Thyroid gland (tissue), 4 donors: ENCODE data around the gene PEX10. TPM values are rescaled to one million over a fixed set of nuclear protein-coding genes. Genes with fewer than 3 reads are reported as not detected.

Experiments
- DNase-seq, 2 donors: peaks; one replicate each; pipeline ENCODE4 v3.0.0-alpha.2; 2019
- H3K27ac ChIP-seq, 3 donors: fragments of 200-600 bp; sonication (generic); 1 replicate in 2 of 3; 2 replicates in 1 of 3; pipeline ENCODE4 v1.5.1; 2016 to 2019; ENCODE audit warnings: mild to moderate bottlenecking in 1 of 3, moderate library complexity in 1 of 3
- H3K27me3 ChIP-seq: fragments of 200-600 bp; sonication (generic); one replicate; pipeline ENCODE4 v1.5.1; 2019
- H3K36me3 ChIP-seq, 2 donors: fragments of 200-600 bp; sonication (generic); one replicate each; pipeline ENCODE4 v1.5.1; 2016 to 2019
- H3K4me1 ChIP-seq, 2 donors: fragments of 200-600 bp; sonication (generic); one replicate each; pipeline ENCODE4 v1.5.1; 2017 to 2019
- H3K4me3 ChIP-seq, 3 donors: fragments of 200-600 bp; sonication (generic); replicated peaks in 1 of 3; 1 replicate in 2 of 3; 2 replicates in 1 of 3; pipeline ENCODE4 v1.5.1; 2016; ENCODE audit warnings: mild to moderate bottlenecking in 1 of 3
- H3K9me3 ChIP-seq: fragments of 200-600 bp; sonication (generic); one replicate; pipeline ENCODE4 v1.5.1; 2017
- POLR2A ChIP-seq, 2 donors: fragments of 450-650 bp; IDR thresholded peaks; one replicate each; pipeline ENCODE4 v1.6.1; 2017; ENCODE audit warnings: antibody characterized with exemption in 2 of 2, mild to moderate bottlenecking in 2 of 2, moderate library complexity in 1 of 2
- WGBS, 2 donors: methylation state at CpG; one replicate each; pipeline ENCODE4 v1.1.5; 2017; 5-methylcytosine and 5-hydroxymethylcytosine counted together
- intact Hi-C: fragments of 100-400 bp; cut with DNase I; formaldehyde crosslinking; loops from one replicate; pipeline ENCODE4 v1.15.1; 2023
- total RNA-seq, 4 donors: library from RNA; depleted of rRNA; stranded (reverse); fragments of >200 nt; gene quantifications; one replicate each; pipeline ENCODE4 v1.2.3, GENCODE V29; 2016
- TF ChIP-seq, protein P1 (sequence below), 6 experiments: fragments of 200-600 bp in 3 of 6; fragments of 450-650 bp in 3 of 6; sonication (generic) in 3 of 6; IDR thresholded peaks; one replicate each; pipeline ENCODE4 v1.5.1; 2016 to 2019; ENCODE audit warnings: antibody characterized with exemption in 6 of 6, mild to moderate bottlenecking in 2 of 6, inconsistent platforms in 1 of 6, moderate library complexity in 1 of 6

PEX10 gene
- total RNA-seq, 4 donors from 2014 or later: 25.0 to 35.2 (median 33.5) TPM

DNA sequence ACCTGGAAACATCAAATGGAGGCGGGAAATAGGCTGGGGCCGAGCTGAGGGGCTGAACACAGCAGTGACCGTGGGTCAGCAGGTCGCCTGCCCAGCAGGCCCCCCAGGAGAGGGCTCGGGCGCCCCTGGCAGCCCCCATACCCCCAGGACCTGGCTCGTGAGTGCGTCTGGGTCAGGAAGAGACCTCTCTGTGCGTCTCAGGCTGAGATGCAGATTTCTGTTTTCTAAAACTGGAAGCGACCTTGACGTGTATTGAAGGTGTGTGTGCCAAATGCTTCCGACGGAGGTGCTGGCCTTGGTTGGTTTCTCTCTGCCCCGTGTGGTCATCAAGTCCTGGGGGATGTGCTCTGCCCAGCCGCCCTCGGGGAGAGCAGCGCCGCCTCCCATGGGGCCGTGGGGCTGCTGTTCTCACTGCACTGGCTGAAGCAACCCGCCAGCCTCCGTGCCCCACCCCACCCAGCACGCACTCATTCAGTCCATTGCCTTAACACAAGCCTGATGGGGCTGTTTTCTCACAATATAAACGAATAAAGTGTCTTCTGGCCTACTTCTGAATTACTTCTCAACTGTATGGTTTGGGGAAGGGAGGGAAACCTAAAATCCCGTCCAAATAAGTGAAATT, 7.4 kb downstream of the PEX10 start:
- intact Hi-C loops: no loop called here
- TF ChIP-seq POLR2A (IDR thresholded peaks at IDR 0.05): no peak
- TF ChIP-seq, protein P1, sequence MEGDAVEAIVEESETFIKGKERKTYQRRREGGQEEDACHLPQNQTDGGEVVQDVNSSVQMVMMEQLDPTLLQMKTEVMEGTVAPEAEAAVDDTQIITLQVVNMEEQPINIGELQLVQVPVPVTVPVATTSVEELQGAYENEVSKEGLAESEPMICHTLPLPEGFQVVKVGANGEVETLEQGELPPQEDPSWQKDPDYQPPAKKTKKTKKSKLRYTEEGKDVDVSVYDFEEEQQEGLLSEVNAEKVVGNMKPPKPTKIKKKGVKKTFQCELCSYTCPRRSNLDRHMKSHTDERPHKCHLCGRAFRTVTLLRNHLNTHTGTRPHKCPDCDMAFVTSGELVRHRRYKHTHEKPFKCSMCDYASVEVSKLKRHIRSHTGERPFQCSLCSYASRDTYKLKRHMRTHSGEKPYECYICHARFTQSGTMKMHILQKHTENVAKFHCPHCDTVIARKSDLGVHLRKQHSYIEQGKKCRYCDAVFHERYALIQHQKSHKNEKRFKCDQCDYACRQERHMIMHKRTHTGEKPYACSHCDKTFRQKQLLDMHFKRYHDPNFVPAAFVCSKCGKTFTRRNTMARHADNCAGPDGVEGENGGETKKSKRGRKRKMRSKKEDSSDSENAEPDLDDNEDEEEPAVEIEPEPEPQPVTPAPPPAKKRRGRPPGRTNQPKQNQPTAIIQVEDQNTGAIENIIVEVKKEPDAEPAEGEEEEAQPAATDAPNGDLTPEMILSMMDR (IDR thresholded peaks at IDR 0.05): no peak
- H3K4me1 ChIP-seq: no peaks in the 10 kb centered on the region
- WGBS, 2 donors: 89 to 90% methylated on average over 18 to 24 of the region's 24 CpGs
- H3K9me3 ChIP-seq: no peaks in the 10 kb centered on the region
- H3K36me3 ChIP-seq: peaks cover 51 to 63% of the 10 kb centered on the region in 2 donors
- H3K27ac ChIP-seq: no peak overlapping the region
- no peaks in the 10 kb centered on the region for H3K27me3 ChIP-seq
- H3K4me3 ChIP-seq: no peak overlapping the region
- no peak for DNase-seq

DNA sequence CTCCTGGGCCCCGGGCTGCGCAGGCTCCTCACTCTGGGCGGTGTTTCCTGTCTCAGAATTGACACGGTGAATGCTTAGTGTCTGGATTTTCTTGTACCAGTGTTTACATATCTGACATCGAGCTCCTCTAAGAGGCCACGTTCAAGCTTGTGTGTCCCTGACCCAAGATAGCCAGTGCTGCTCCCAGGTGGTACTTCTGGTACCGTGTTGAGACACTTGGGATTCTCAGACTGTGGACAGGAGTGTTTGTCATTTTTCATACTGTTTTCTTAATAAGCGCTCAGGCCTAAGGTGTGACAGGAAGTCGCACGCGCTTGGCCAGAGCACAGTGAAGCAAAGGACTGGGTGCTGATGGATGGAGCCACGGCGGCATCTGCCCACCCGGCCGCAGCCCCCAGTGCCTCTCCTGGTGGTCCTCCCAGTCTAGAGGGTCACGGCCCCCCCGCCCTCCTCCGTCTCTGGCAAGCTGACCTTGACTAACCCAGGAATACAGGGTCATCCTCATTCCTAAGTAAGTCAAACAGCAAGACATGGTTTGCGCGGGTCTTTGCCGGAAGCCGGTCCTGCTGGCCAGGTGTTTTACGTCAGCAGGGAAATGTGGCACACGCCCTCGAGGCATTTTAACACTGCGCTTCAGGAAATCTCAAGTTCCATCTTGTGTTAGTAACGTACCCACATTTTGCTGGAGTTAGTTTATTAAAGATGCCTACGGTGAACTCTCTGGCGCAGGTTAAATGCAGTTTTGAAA, 8.0 kb downstream of the PEX10 start:
- Histone ChIP-seq H3K27me3 (no peaks in the 10 kb centered on the region), H3K4me3 (no peak overlapping the region), H3K27ac (no peak overlapping the region), H3K36me3 (peaks cover 51 to 69% of the 10 kb centered on the region in 2 donors), H3K9me3 (no peaks in the 10 kb centered on the region), H3K4me1 (peaks cover 0 to 3% of the 10 kb centered on the region in 2 donors)
- no peak for DNase-seq
- TF ChIP-seq POLR2A (IDR thresholded peaks at IDR 0.05): no peak
- TF ChIP-seq, protein P1 (IDR thresholded peaks at IDR 0.05): no peak
- 87 to 88% methylated on average over 26 to 28 of the region's 29 CpGs for WGBS, 2 donors
- intact Hi-C loops: no loop called here

DNA sequence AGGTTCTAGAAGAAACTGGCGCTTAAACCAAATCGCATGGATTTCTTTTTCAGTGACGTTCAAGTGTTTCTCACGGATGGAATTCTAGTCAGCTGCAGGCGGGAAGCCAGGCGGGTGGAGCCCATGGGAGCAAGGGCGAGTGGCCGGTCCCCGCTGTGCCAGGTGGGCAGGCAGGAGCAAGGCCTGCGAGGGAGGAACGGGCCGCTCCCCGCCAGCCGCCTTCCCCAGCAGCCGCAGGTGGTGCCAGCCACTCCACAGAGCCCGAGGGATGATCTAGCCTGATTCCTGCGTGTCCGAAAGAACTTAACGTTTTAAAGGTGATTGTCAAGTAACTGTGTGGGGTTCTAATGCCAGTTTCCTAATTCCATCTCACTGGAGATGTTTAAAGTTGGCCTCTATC, 9.1 kb downstream of the PEX10 start:
- Histone ChIP-seq H3K27ac (no peak overlapping the region), H3K36me3 (peaks cover 52 to 76% of the 10 kb centered on the region in 2 donors), H3K27me3 (no peaks in the 10 kb centered on the region), H3K4me3 (no peak overlapping the region), H3K4me1 (peaks cover 0 to 3% of the 10 kb centered on the region in 2 donors), H3K9me3 (no peaks in the 10 kb centered on the region)
- 90% methylated on average over 19 of the region's 19 CpGs for WGBS, 2 donors
- TF ChIP-seq, protein P1 (IDR thresholded peaks at IDR 0.05): no peak
- TF ChIP-seq POLR2A (IDR thresholded peaks at IDR 0.05): no peak
- intact Hi-C loops: no loop called here
- DNase-seq: no peak

DNA sequence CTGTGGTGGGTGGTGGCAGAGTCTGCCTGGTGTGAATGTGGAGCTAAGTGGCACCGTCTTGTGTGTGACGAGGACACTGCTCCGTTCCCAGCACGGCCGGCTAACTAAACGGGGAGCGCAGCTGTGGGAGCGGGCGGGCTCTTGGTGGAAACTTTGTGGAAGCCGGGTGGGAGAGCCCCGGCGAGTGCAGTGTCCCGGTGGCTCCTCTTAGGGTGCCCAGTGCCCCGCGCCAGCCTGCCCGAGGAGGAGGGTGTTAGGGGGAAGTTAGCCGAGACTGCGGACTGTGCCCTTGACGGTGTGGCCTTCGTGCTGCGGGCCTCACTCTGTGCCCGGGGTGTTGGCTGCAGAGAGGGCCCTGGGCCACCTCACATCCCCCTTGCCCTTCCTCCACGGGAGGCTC, 9.9 kb downstream of the PEX10 start:
- Histone ChIP-seq H3K36me3 (peaks cover 57 to 82% of the 10 kb centered on the region in 2 donors), H3K27ac (no peak overlapping the region), H3K9me3 (no peaks in the 10 kb centered on the region), H3K4me1 (peaks cover 0 to 3% of the 10 kb centered on the region in 2 donors), H3K27me3 (no peaks in the 10 kb centered on the region), H3K4me3 (no peak overlapping the region)
- WGBS, 2 donors: 91 to 94% methylated on average over 19 to 23 of the region's 23 CpGs
- intact Hi-C loops: no loop called here
- no peak for TF ChIP-seq POLR2A (IDR thresholded peaks at IDR 0.05)
- TF ChIP-seq, protein P1 (IDR thresholded peaks at IDR 0.05): no peak
- DNase-seq: no peak
